HG03521 (cell line): ENCODE measurements around the gene SNX9.
"Not testable (repeated sequence)": the region's sequence is repeated elsewhere in the genome, so short reads cannot be mapped to it uniquely, and the experiment has no call there.

Experiments used
- ATAC-seq: cut with Tn5 transposase; IDR thresholded peaks from one replicate; pipeline ENCODE4 v1.9.1; 2021; ENCODE audit warnings: mild to moderate bottlenecking, moderate library complexity; ENCODE audit not compliant: unreplicated experiment

Gene SNX9

DNA sequence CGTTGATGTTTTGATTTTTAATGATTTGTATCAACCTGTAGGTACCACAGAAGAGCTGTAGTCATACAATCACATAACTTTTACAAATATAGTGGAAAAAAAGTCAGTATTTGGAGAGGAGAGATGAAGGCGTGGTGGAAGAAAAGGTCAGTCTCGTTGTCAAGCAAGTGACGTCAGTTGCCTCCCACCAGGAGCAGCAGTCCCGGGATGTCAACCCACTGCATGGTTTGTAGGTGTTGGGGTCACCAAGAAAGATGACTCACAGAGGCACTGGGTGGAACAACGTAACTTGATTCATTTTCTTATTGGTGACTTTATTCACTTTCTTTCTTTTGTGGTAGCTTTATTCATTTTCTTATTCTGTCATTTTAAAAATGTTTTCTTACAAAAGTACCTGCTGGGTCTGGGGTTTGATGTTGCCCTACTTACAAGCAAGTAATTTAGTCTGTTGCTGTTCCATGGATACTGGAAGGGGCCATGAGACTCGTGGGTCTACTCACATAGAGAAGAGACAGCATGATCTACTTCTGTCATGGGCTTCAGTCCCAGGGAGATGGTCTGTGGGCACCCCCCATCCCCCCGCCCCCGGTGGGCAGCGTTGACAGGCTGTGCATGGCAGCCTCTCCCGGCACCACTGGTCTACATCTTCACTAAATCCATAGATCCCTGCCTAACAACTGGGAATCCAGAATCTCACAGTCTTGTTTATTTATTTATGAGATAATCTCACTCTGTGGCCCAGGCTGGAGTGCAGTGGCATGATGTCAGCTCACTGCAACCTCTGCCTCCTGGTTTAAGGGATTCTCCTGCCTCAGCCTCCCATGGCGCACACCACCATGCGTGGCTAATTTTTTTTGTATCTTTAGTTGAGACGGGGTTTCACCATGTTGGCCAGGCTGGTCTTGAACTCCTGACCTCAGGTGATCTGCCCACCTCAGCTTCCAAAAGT, 122.2 kb downstream of the SNX9 start:
- ATAC-seq = no peak

DNA sequence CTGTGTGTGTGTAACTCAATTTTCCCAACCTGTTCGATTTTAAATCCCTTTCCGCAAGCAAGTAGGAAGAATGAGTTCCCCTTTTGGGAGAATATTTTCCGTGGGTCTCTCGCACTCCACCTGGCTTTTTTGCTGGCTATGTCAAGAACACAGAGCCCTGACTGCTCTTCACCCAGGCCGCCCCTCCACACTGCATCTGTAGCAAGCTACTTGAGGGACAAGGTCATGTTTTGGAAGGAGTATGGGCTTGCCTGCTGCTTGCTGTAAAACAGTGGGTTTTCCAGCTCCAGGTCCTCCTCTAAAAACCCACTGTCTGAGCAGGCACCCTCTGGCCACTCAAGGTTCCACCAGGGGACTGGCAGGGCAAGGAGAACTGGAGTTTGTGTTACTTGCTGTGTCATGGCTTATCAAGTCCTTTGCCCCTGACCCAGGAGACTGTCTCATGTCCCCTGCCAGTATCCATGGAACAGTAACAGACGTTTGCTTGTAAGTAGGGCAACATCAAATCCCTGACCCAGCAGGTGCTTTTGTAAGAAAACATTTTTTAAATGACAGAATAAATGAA, 123.1 kb downstream of the SNX9 start:
- ATAC-seq = no peak

DNA sequence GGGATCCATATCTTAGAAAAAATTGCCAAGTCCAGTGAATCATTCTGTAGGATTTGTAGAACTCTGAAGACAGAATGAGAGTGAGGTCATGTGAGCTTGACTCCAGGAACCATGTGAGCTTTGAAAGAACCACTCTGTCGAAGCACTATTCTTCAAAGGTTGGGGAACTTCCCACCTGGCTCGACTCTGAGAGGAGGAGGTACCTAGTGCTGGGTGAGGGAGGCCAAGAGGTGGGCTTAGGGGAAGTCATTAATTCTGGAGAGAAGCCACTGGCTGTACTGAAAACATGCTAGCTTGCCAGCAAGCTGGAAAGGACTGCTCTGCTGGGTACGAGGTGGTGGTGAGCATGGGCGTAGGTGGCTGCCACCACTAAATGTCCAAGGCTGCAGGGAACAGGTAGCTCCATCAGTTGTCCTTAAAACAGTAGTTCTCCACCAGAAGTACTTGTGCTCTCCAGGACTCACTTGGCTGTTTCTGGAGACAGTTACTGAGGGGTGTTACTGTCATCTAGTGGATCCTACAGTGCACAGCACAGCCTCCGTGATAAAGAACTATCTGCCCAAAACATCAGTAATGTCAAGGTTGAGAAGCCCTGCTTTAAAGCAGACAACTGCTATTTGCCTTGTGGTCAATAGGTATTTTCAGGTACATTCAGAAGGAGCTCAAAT, 124.0 kb downstream of the SNX9 start:
- ATAC-seq = no peak

DNA sequence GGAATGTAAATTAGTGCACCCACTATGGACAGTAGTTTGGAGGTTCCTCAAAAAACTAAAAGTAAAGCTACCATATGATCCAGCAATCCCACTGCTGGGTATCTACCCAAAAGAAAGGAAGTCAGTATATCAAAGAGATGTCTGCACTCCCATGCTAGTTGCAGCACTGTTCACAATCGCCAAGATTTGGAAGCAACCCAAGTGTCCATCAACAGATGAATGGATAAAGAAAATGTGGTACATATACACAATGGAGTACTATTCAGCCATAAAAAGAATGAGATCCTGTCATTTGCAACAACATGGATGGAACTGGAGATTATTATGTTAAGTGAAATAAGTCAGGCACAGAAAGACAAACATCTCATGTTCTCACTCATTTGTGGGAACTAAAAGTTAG, 127.9 kb downstream of the SNX9 start:
- ATAC-seq = not testable (repeated sequence)

DNA sequence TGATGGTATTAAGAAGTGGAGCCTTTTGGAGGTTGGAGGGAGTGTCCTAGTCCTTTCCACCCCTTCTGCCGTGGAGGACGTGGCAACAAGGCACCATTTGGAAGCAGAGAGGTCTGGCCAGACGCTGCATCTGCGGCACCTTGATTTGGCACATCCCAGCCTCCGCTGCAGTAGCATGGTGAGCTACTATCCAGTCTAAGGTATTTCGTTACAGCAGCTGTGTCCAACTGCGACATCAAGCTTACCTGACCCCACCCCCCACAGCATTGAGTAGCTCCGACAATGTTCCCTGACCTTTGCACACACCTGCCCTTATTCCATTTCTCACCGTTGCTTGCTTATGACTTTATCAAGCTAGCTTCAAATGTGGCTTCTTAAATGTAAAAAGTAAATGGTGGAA, 128.8 kb downstream of the SNX9 start:
- ATAC-seq = no peak

DNA sequence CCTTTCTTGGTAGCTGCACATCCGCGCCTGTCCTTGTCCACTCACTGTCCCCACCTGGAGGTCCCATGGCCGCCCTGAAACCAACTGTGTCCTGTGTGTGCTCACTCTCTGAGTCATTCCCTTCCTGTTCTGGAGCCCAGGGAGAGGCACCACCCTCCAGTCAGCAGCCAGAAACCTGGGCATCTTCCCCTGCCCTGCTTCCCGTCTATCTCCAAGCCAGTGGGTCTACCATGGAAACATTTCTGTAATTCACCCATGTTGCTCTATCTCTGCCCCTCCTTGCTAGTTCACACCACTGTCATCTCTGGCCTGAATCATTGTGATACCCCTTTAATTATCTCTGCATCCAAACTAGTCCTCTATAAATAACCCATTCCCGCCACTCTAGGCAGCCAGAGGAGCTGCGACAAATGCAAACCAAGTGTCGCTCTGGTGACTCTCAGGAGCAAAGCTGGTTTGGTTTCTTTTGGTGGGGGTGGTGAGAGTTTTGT, 129.9 kb downstream of the SNX9 start:
- no peak for ATAC-seq

DNA sequence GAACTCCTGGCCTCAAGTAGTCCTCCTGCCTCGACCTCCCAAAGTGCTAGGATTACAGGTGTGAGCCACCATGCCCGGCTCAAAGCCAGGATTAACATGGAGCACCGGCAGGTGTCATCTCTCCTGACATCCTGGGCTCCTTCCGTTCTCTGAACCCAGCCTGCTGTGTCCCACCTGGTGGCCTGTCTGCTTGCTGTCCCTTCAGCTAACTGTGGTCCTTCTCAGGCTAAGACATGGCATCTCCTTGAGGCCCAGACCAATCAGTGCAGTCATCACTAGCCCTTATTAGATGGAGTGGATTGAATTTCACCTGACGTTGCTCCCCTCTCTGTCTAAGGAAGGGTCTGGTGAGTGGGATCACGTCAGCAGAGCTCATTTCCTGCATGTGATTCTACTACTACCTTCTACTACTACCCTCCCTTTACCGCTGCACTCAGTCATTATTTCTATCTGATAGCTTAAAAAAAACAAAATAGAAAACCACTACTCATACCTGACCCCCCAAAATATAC, 130.6 kb downstream of the SNX9 start:
- no peak for ATAC-seq

DNA sequence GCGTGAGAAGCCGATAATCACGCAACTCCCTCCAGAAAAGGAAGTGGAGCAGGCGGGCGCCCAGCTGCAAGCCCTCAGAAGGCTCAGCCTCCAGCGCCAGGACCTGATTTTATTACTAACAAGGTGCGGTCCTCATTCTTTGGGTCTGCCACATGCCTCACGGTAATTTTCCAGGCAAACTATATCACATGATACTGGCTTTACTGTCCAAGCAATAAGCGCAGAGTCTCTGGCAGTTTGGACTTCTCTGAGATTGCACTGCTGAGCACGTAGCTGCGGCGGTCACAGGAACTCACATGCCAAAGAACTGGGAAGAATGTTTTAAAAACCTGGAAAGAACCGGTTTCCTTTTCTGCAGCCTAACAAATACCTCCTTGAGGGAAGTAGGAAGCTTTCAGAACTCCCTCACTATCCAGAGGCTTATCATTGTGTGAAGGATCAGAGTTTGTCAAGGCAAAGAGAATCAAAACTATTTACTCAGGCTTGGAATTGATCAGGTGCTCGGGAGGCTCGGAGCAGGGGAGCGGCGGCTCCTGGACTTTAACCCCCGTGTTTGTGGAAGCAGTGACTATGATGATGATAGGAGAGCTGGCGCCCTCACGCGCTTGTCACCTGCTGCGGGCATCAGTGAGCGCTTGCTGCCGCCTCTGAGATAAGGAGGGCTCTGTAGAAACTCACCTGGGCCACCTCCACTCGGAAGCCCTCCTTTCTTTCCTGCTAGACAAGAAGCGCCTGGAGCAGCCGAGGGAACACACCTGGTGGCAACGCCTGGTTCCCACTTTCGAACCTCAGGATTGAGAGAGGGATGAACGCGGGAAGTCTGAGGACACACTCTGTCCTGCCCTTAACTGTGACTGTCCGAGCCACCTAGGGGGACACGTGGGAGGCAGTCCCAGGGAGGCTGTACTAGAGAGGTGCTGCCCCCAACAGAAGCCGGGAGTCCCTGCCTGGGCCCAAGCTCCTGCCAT, 131.4 kb downstream of the SNX9 start:
- ATAC-seq = no peak

DNA sequence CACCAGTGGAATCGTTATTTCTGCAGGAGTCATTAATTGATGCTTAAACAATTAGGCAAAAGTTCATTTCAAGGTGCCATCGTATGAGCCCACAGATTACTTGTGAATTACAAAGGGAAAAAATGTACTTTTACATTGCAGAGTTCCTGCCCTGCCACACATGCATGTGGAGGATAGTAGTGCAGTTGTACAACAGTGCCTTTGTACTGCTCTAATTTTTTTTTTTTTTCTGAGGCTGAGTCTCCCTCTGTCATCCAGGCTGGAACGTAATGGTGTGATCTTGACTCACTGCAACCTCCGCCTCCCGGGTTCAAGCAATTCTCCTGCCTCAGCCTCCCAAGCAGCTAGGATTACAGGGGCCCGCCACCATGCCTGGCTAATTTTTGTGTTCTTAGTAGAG, 132.6 kb downstream of the SNX9 start:
- ATAC-seq = no peak

DNA sequence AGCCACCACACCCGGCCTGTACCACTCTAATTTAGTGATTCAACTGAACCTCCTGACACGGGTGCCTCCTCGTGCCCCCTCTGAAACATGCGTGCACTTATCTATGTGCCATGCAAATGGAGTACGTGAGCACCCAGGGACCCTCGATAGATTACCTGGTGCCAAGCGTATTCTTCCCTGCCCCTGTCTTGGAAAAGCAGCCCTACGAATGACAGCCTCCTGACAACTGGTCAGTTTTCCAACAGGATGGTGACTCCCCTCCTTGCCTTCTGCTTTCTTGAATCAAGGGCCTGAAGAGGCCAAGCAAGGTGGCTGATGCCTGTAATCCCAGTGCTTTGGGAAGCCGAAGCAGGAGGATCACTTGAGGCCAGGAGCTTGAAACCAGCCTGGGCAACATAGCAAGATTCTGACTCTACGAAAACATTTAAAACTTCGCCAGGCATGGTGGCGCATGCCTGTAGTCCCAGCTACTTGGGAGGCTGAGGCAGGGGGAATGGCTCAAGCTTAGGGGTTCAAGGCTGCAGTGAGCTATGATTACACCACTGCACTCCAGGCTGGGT, 133.2 kb downstream of the SNX9 start:
- no peak for ATAC-seq

DNA sequence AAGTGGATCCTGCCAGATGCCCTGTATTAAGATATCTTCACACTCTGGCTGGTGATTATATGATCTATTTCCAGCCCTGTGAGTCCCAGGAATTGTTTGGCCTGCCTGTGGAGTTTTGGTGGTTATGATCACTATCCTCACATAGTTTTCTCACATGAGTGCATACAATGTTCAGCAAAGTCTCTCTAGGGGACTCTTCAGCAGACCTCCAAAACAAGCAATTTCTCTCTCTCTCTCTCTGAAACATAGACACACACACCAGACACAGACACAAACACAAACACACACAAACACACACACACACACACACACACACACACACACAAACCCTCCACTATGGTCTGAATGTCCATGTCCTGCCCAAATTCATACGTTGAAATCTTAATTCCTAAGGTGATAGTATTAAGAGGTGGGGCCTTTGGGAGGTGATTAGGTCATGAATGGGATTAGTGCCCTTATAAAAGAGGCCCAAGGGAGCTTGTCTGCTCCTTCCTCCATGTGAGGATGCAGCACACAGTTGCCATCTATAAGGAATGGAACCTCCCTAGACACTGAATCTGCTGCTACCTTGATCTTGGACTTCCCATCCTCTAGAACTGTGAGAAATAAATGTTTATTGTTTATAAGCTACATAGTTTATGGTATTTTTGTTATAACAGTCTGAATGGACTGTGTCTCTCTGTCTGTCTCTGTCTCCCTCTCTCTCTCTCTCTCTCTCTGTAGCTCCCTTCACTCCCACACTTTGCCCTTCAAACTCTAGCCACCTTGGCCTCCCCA, 136.6 kb downstream of the SNX9 start:
- ATAC-seq = no peak

DNA sequence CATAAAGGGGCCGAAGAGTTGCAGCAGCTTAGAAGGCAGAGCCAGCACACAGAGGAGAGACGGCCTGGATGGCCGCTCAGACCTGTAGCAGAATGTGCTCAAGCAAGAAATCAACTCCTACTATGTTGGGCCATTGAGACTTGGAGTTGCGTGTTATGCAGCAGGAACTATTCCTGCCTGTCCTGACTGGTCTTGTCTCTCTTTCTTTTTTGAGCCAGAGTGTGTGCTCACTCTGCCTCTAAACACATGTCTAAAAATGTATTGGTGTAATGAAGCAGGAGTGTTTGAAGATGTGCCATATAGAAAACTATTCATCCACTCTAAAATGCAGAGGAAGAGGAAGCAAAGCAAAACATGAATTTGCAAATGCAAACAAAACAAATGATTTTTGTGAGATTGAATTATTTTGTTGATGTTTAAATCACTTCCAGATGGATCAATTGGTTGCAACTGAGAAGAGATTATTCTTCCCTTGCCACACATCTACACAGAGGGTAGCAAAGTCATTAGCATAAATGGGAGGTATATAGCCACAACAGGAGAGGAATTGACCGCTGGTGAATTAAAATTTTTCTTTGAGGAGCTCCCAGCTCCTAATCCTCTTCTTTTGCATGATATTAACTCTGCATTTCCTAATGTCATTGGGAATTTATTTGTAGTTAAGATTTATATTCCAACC, 138.2 kb downstream of the SNX9 start:
- no peak for ATAC-seq

DNA sequence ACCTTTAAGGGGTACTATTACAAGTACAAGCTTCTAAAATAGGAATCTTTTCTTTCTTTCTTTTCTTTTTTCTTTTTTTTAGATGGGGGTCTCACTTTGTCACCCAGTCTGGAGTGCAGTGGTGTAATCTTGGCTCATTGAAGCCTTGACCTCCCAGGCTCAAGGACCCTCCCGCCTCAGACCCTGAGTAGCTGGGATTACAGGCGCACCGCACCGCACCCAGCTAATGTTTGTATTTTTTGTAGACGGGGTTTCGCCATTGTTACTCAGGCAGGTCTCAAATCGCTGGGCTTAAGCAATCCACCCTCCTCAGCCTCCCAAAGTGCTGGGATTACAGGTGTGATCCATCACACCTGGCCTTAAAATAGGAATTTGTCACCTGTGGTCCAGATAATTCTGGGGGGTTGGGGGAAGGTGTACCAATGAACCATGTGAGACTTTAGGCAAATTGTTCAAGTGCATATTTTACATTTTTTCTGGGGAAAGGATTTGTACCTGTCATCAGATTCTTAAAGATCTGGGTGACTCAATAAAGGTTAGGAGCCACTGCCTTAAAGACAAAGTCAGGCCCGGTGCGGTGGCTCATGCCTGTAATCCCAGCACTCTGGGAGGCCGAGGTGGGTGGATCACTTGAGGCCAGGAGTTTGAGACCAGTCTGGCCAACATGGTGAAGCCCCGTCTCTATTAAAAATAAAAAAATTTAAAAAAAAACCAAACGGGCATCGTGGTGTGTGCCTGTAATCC, 139.0 kb downstream of the SNX9 start:
- no peak for ATAC-seq

DNA sequence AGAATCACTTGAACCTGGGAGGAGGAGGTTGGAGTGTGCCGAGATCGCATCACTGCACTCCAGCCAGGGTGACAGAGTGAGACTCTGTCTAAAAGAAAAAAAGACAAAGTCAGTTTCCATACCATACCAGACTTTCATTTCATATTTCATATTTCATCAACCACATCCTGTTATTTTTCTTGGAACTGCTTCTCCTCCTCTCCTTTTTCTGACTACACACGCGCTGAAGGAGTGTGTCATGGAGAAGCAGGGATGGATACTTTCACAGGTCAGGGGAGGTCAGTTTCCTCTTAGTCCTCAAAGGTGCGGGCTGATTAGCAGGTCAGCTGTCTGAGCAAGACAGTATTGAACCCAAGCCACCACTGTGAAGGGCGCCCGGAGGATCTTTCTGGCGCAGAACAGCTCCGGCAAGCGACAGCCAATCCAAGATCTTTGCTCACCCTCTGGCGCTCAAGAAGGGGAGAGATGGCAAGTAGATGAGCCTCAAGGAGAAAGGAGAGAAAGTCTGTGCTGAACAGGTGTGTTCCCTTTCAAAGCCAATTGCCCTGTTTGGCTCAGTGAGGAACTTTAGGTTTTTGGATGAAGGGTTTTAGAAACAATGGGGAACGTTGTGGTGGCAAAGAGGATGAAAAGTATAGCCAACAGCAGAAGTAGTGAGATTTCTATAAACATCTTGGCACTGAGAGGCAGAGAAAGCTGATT, 139.7 kb downstream of the SNX9 start:
- no peak for ATAC-seq

DNA sequence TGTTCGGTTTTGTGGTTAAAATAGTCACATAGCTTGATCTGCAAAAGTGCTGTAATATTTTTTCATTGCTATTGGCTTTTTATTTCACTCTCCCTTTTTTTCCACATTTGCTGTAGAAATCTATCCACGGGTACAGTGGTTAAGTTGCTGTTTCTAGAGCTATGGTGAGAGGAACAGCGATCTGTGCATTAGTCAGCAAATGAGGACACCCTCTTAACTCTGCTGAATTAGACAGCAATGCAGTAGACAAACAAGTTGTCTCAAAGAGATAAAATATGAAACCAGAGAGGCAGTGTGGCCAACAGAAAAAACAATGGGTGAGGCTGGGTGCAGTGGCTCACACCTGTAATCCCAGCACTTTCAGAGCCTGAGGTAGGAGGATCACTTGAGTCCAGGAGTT, 141.1 kb downstream of the SNX9 start:
- no peak for ATAC-seq

DNA sequence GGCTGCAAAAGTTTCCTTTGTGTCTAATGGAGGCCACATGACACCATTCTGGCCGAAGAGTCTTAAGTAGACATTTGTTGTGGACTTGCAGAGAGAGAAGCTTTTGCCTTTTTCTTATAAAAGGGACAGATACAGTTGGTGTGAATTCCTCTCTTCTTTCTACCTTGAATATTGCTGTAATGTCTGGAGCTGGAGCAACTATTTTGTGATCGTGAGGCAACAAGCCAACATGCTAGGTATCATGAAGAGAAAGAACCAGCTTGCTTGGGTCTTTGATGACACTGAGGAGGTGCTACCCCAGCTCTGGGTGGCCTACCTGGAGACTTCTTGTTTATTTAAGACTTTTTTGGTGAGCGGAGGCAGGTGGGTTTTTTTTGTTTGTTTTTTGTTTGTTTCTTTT, 142.3 kb downstream of the SNX9 start:
- no peak for ATAC-seq

DNA sequence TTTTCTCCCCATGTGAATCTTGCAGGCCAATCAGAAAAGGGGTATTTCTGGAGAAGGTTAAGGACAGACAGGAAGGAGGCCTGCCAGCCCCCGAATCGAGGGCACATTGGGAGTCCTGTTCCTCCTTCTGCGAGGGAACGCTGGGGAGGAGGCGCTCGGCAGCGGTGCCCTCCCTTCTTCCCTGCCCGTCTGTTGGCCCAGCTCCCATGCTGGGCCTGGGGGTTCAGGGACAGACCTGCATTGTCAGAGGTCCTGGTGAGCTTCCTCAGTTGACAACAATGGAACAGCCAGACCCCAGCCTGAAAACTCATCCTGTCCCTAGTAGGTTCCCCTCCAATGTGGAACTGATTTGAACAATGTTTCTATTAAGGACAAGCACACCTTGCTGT, 143.5 kb downstream of the SNX9 start:
- no peak for ATAC-seq

DNA sequence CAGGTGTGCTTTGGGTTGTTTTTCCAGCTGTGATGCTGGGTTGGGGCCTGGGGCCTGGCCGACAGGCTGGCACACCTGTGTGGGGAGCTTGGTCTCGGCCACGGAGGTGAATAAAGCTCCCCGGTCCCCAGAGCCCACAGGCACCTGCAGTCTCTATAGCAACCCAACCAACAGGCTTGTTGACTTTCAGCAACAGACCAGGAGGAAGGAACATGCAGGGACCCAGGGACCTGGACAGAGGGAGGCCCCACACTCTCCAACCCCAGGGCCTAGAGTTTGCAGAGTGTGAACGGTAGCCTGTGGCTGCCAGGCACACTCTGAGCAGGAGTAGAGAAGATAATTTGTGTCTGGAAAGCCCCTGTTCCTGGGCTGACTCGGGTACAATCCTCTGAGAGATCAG, 144.0 kb downstream of the SNX9 start:
- ATAC-seq = no peak
